Ascending aorta (tissue), 2 donors: ENCODE measurements around the gene SYNPO2. TPM values are rescaled to one million over a fixed set of nuclear protein-coding genes. Genes with fewer than 3 reads are reported as not detected.
"Not testable (repeated sequence)": the region's sequence is repeated elsewhere in the genome, so short reads cannot be mapped to it uniquely, and the experiment has no call there.

Source experiments
- DNase-seq, 2 donors: peaks; one replicate each; pipeline ENCODE4 v3.0.0-alpha.2; 2019; ENCODE audit warnings: low spot score in 2 of 2
- H3K27ac ChIP-seq, 2 donors: fragments of 200-600 bp; sonication (generic); one replicate each; pipeline ENCODE4 v1.5.1; 2016 to 2017; ENCODE audit warnings: mild to moderate bottlenecking in 1 of 2
- H3K27me3 ChIP-seq: fragments of 200-600 bp; sonication (generic); one replicate; pipeline ENCODE4 v1.5.1; 2017
- H3K36me3 ChIP-seq, 2 donors: fragments of 200-600 bp; sonication (generic); one replicate each; pipeline ENCODE4 v1.5.1; 2016
- H3K4me1 ChIP-seq, 2 donors: fragments of 200-600 bp; sonication (generic); one replicate each; pipeline ENCODE4 v1.5.1; 2016 to 2017; ENCODE audit warnings: mild to moderate bottlenecking in 1 of 2
- H3K4me3 ChIP-seq, 2 donors: fragments of 200-600 bp; sonication (generic); one replicate each; pipeline ENCODE4 v1.5.1; 2016 to 2017; ENCODE audit warnings: mild to moderate bottlenecking in 1 of 2
- H3K9me3 ChIP-seq, 2 donors: fragments of 200-600 bp; sonication (generic); one replicate each; pipeline ENCODE4 v1.5.1; 2016
- CTCF ChIP-seq, 3 experiments: fragments of 200-600 bp in 2 of 3; fragments of 450-650 bp in 1 of 3; sonication (generic) in 2 of 3; IDR thresholded peaks; one replicate each; pipeline ENCODE4 v1.5.1; 2016 to 2019; ENCODE audit warnings: antibody characterized with exemption in 3 of 3, mild to moderate bottlenecking in 1 of 3, moderate library complexity in 1 of 3
- intact Hi-C: fragments of 100-400 bp; cut with DNase I; formaldehyde crosslinking; loops from one replicate; pipeline ENCODE4 v1.15.1; 2023
- total RNA-seq: library from RNA; depleted of rRNA; stranded (reverse); fragments of >200 nt; gene quantifications from one replicate; pipeline ENCODE4 v1.1.0, GENCODE V29; 2016

Gene SYNPO2
- total RNA-seq, 1 donor from 2014 or later, result 178 TPM

- intact Hi-C loops, result loop anchor here (5.0 kb wide), 1 partner anchor 111 kb away; no protein-coding TSS in a partner anchor
These were observed 152.7 kb downstream of the SYNPO2 start for GRCh38 chr4:119041396-119041795.

GRCh38 chr4:119041951-119042560 lies 153.4 kb downstream of the SYNPO2 start:
- TF ChIP-seq CTCF (IDR thresholded peaks at IDR 0.05), result peak; percentile 56 to 70 (median 59)
- Histone ChIP-seq H3K27me3 (no peaks in the 10 kb centered on the region), H3K4me3 (no peak overlapping the region), H3K4me1 (peaks cover 4 to 76% of the 10 kb centered on the region in 2 donors), H3K27ac (peak overlapping the region; percentile 95 to 96), H3K9me3 (no peaks in the 10 kb centered on the region), H3K36me3 (no peaks in the 10 kb centered on the region)
- intact Hi-C loops, result loop anchor here (1.0 to 5.0 kb wide), 2 partner anchors 110 to 171 kb away; no protein-coding TSS in a partner anchor
- peak in 1 of 2 donors; percentile 80 for DNase-seq

More at GRCh38 chr4:119041396-119041795, 152.7 kb downstream of the SYNPO2 start:
- Histone ChIP-seq H3K4me3 (no peak overlapping the region), H3K4me1 (peaks cover 4 to 75% of the 10 kb centered on the region in 2 donors), H3K36me3 (no peaks in the 10 kb centered on the region), H3K27ac (peak overlapping the region; percentile 95 to 96), H3K27me3 (no peaks in the 10 kb centered on the region), H3K9me3 (no peaks in the 10 kb centered on the region)
- no peak for DNase-seq
- no peak for TF ChIP-seq CTCF (IDR thresholded peaks at IDR 0.05)

GRCh38 chr4:119046263-119046662 lies 157.6 kb downstream of the SYNPO2 start:
- DNase-seq, result peak; percentile 84 to 95
- Histone ChIP-seq H3K27ac (peak overlapping the region; percentile 56 to 96), H3K27me3 (no peaks in the 10 kb centered on the region), H3K4me3 (peak overlapping the region in 1 of 2 donors; percentile 5), H3K36me3 (no peaks in the 10 kb centered on the region), H3K9me3 (no peaks in the 10 kb centered on the region), H3K4me1 (peaks cover 4 to 50% of the 10 kb centered on the region in 2 donors)
- TF ChIP-seq CTCF (IDR thresholded peaks at IDR 0.05), result no peak
- intact Hi-C loops, result loop anchor here (2.0 to 5.0 kb wide), 4 partner anchors 57 to 241 kb away; partner anchors contain the start of genes MYOZ2 and USP53

GRCh38 chr4:119047059-119047458 lies 158.4 kb downstream of the SYNPO2 start:
- not testable (repeated sequence) for DNase-seq, H3K27me3 ChIP-seq, H3K9me3 ChIP-seq, H3K36me3 ChIP-seq
- Histone ChIP-seq H3K4me1 (peaks cover 4 to 46% of the 10 kb centered on the region in 2 donors), H3K4me3 (peak overlapping the region in 1 of 2 donors; percentile 5), H3K27ac (peak overlapping the region; percentile 72 to 96)
- intact Hi-C loops, result loop anchor here (2.0 to 5.0 kb wide), 4 partner anchors 56 to 240 kb away; partner anchors contain the start of genes MYOZ2 and USP53

- H3K9me3 ChIP-seq, result no peaks in the 10 kb centered on the region
- peaks cover 4 to 44% of the 10 kb centered on the region in 2 donors for H3K4me1 ChIP-seq
- peak overlapping the region; percentile 32 to 96 for H3K27ac ChIP-seq
- no peak overlapping the region for H3K4me3 ChIP-seq
- no peak for DNase-seq
- no peak for TF ChIP-seq CTCF (IDR thresholded peaks at IDR 0.05)
- intact Hi-C loops, result loop anchor here (5.0 kb wide), 1 partner anchor 89 kb away; the partner anchor contains the start of gene MYOZ2
- no peaks in the 10 kb centered on the region for H3K36me3 ChIP-seq
- no peaks in the 10 kb centered on the region for H3K27me3 ChIP-seq
These were observed 159.8 kb downstream of the SYNPO2 start for GRCh38 chr4:119048446-119048845.

GRCh38 chr4:119049342-119049741 lies 160.7 kb downstream of the SYNPO2 start:
- Histone ChIP-seq H3K9me3 (no peaks in the 10 kb centered on the region), H3K4me3 (no peak overlapping the region), H3K27me3 (no peaks in the 10 kb centered on the region), H3K27ac (peak overlapping the region in 1 of 2 donors; percentile 96), H3K36me3 (peaks cover 0 to 5% of the 10 kb centered on the region in 2 donors), H3K4me1 (peaks cover 4 to 47% of the 10 kb centered on the region in 2 donors)
- DNase-seq, result no peak
- TF ChIP-seq CTCF (IDR thresholded peaks at IDR 0.05), result no peak
- intact Hi-C loops, result loop anchor here (5.0 kb wide), 1 partner anchor 88 kb away; the partner anchor contains the start of gene MYOZ2
